SK-N-MC (cell line): ENCODE measurements around the gene AGAP1.

Source experiments
- DNase-seq: peaks from one replicate; pipeline ENCODE4 v3.0.0-alpha.2; 2011; ENCODE audit warnings: low read depth, low spot score
- H3K27ac ChIP-seq: fragments of 200-600 bp; sonication (generic); 2 replicates; pipeline ENCODE4 v1.5.1; 2016; ENCODE audit warnings: mixed run types
- H3K36me3 ChIP-seq: fragments of 200-600 bp; sonication (generic); 2 replicates; pipeline ENCODE4 v1.6.1; 2017; ENCODE audit warnings: antibody characterized with exemption, low read length, mixed read lengths; ENCODE audit not compliant: insufficient read depth
- H3K4me3 ChIP-seq: fragments of 200-600 bp; sonication (generic); 2 replicates; pipeline ENCODE4 v1.5.1; 2016
- H3K9ac ChIP-seq: fragments of 200-600 bp; sonication (generic); 2 replicates; pipeline ENCODE4 v1.8.0; 2017; ENCODE audit warnings: mixed run types, mixed read lengths; ENCODE audit not compliant: insufficient read length
- H3K9me3 ChIP-seq: fragments of 200-600 bp; sonication (generic); 2 replicates; pipeline ENCODE4 v1.6.1; 2017; ENCODE audit warnings: low read depth, mild to moderate bottlenecking, antibody characterized with exemption, low read length, moderate library complexity, mixed read lengths
- EZH2 ChIP-seq: fragments of 200-600 bp; sonication (generic); IDR thresholded peaks from one replicate; pipeline ENCODE4 v1.6.1; 2017; ENCODE audit warnings: antibody characterized with exemption
- FOXP2 ChIP-seq: optimal IDR thresholded peaks from 2 replicates; pipeline ENCODE3; 2011; ENCODE audit warnings: mild to moderate bottlenecking, moderate library complexity; ENCODE audit not compliant: insufficient read depth; ENCODE audit errors: extremely low read length, control extremely low read depth
- POLR2AphosphoS5 ChIP-seq: IDR thresholded peaks from 2 replicates; pipeline ENCODE4 v1.6.1; 2012; ENCODE audit warnings: mild to moderate bottlenecking, low read depth, low read length, borderline replicate concordance

The AGAP1 gene

GRCh38 chr2:235493775-235494715 lies at the start of gene AGAP1:
TSS of gene AGAP1 (plus strand) at chr2:235494043.
- Histone ChIP-seq H3K9ac (peak within 1 kb of the TSS; percentile 77), H3K9me3 (no peaks in the 10 kb centered on the region), H3K27ac (no peak within 1 kb of the TSS), H3K4me3 (peak within 1 kb of the TSS; percentile 82), H3K36me3 (no peaks in the 10 kb centered on the region)
- no peak for TF ChIP-seq FOXP2
- TF ChIP-seq POLR2AphosphoS5: no peak
- no peak for TF ChIP-seq EZH2
- DNase-seq: no peak

DNA sequence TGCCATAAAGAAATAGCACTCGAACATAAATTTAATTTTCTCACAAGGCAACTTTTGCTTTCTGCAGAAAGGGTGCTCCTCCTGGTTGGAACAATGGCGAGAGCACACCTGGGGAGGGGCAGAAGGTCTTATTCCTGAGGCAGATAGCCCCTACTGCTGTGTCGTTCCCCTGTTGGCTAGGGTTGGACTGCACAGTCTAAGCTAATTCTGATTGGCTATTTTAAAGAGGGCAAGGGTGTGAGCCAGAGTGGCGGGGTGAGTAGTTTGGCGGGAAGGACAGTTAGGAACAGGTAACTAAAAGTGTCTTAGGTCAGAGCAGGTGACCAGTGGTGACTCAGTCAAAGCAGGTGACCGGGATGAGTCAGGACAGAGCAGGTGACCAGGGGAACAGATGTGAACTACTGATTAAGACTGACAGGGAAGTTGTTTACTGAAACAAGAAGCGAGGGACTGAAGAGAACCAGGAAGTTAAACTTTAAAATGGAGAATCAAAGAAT lies 49.7 kb upstream of the AGAP1 start:
- no peak overlapping the region for H3K4me3 ChIP-seq
- H3K27ac ChIP-seq: no peak overlapping the region
- TF ChIP-seq FOXP2 (no peak), POLR2AphosphoS5 (no peak), EZH2 (no peak)
- no peaks in the 10 kb centered on the region for H3K9me3 ChIP-seq
- no peak overlapping the region for H3K9ac ChIP-seq
- no peaks in the 10 kb centered on the region for H3K36me3 ChIP-seq
- DNase-seq: no peak

DNA sequence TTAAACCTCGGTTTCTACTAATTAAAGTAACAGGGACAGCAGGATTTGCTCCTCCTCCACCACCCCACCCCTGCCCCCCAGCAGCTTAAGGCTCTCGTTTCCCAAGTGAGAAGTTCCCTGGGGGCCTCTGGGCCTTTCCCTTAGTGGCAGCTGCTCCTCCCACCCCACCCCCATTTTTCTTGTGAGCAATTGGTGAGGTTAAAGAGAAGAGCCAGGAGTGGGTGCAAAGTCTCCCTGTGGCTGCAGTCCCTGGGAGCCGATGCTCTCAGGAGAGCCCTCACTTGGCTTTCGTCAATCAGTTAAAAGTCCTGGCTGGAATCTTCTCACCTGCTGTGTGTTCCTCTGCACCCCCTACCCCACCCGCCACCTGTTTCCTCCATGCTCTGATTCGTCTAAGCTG lies 48.7 kb upstream of the AGAP1 start:
- Histone ChIP-seq H3K36me3 (no peaks in the 10 kb centered on the region), H3K27ac (no peak overlapping the region), H3K4me3 (no peak overlapping the region), H3K9me3 (no peaks in the 10 kb centered on the region), H3K9ac (no peak overlapping the region)
- no peak for DNase-seq
- no peak for TF ChIP-seq POLR2AphosphoS5
- no peak for TF ChIP-seq FOXP2
- TF ChIP-seq EZH2: no peak

GRCh38 chr2:235446082-235446481 lies 47.8 kb upstream of the AGAP1 start:
- TF ChIP-seq EZH2: no peak
- no peak for TF ChIP-seq FOXP2
- H3K9ac ChIP-seq: no peak overlapping the region
- no peak for DNase-seq
- H3K36me3 ChIP-seq: no peaks in the 10 kb centered on the region
- H3K27ac ChIP-seq: no peak overlapping the region
- no peak overlapping the region for H3K4me3 ChIP-seq
- no peaks in the 10 kb centered on the region for H3K9me3 ChIP-seq

DNA sequence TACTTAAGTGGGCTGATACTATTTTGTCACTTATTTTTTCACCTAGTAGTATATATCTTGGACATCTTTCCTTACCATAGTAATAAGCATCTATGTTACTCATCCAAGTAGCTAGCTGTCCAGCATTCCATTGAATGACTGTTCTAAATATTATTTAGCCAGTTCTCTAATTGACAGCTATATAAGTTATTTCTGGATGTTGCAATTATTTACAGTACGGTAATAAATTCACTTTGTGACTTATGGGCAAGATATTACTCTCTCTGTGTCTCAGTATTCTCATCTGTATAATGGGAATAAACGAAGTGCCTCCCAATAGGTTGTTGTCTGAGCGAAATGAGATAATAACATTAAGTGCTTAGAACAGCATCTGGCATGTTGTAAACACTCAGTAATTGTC lies 46.6 kb upstream of the AGAP1 start:
- TF ChIP-seq FOXP2: no peak
- TF ChIP-seq EZH2: no peak
- TF ChIP-seq POLR2AphosphoS5: no peak
- DNase-seq: no peak
- no peaks in the 10 kb centered on the region for H3K9me3 ChIP-seq
- H3K9ac ChIP-seq: no peak overlapping the region
- no peak overlapping the region for H3K27ac ChIP-seq
- no peak overlapping the region for H3K4me3 ChIP-seq
- no peaks in the 10 kb centered on the region for H3K36me3 ChIP-seq

DNA sequence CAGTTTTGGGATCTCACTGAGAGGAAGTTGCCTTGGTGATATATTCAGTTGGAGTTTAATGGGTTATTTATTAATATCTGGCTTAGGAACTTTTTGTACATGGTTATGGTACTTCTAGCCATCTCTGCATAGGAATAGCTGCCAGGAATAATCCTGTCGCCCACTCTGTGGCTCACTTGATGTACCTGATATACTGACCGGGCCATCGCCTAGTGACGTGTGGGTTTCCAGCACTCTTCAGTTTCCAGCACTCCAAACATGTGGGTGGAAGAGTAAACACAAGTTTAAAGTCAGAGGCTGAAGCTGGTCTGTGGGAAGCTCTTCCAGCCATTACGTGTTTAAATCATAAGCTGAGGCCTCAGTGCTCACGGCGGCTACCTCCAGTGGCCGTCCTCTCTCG lies 44.3 kb upstream of the AGAP1 start:
- H3K36me3 ChIP-seq: no peaks in the 10 kb centered on the region
- no peaks in the 10 kb centered on the region for H3K9me3 ChIP-seq
- no peak overlapping the region for H3K4me3 ChIP-seq
- DNase-seq: no peak
- H3K9ac ChIP-seq: no peak overlapping the region
- H3K27ac ChIP-seq: no peak overlapping the region
- TF ChIP-seq EZH2 (no peak), POLR2AphosphoS5 (no peak), FOXP2 (no peak)

DNA sequence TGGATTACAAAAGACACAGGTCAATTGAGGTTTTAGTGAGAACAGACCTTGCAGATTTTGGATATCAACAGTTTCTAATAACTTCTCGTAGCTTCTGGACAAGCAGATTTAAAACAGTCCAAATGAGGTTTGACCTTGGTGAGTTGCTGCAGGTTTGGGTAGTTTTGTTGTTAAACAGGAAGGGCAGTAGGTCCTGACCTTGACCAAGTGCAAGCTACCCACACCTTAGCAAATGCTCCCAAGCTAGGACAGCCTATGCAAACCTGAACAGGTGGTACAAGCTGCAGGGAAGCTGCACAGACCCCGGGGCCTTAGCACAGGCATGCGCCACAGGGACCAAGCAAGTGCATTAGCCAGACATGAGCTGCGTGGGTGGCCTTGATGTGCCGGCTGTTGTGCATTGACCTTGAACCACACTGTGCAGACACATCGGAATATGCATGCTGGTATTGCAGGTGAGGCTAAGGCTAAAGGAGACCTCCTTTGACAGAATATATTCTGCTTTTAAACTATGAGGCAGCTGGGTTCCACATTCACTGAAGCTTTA lies 40.2 kb upstream of the AGAP1 start:
- no peak overlapping the region for H3K4me3 ChIP-seq
- no peak for TF ChIP-seq FOXP2
- TF ChIP-seq EZH2: no peak
- no peak for TF ChIP-seq POLR2AphosphoS5

GRCh38 chr2:235458839-235459273 lies 35.0 kb upstream of the AGAP1 start:
- Histone ChIP-seq H3K9me3 (no peaks in the 10 kb centered on the region), H3K36me3 (no peaks in the 10 kb centered on the region), H3K4me3 (no peak overlapping the region), H3K9ac (no peak overlapping the region), H3K27ac (no peak overlapping the region)
- no peak for DNase-seq
- TF ChIP-seq POLR2AphosphoS5: no peak

More for the DNA sequence above, 40.2 kb upstream of the AGAP1 start:
- no peak overlapping the region for H3K27ac ChIP-seq
- no peak for DNase-seq
- no peak overlapping the region for H3K9ac ChIP-seq
- no peaks in the 10 kb centered on the region for H3K9me3 ChIP-seq
- no peaks in the 10 kb centered on the region for H3K36me3 ChIP-seq
